Measurements from ENCODE around the gene CSDE1. TPM values are rescaled to one million over a fixed set of nuclear protein-coding genes. Genes with fewer than 3 reads are reported as not detected.

CSDE1 gene
- total RNA-seq, 1 experiment from 2014 or later: 595 TPM

- no peak for TF ChIP-seq E2F1 (CRISPR knock-in tag; IDR thresholded peaks at IDR 0.05)
- TF ChIP-seq SP1 (CRISPR knock-in tag; conservative IDR thresholded peaks at IDR 0.05): peak; percentile 91
- 0 out of 2 replicates have a peak, but pooled peaks have one; percentile 8 for TF ChIP-seq JAZF1 (CRISPR knock-in tag; IDR thresholded peaks at IDR 0.05)
- TF ChIP-seq ERG (CRISPR knock-in tag; IDR thresholded peaks at IDR 0.05): peak; percentile 32; the same call in 1 of the 2 replicates
- TF ChIP-seq SMAD3 (CRISPR knock-in tag; IDR thresholded peaks at IDR 0.05; ENCODE audit: borderline replicate concordance): no peak
- TF ChIP-seq MYBL2 (CRISPR knock-in tag; IDR thresholded peaks at IDR 0.05): 0 out of 2 replicates have a peak, but pooled peaks have one; percentile 47
- TF ChIP-seq CBFB (CRISPR knock-in tag; IDR thresholded peaks at IDR 0.05; ENCODE audit: low read depth): no peak
- peak; percentile 90 for TF ChIP-seq MAX (CRISPR knock-in tag; IDR thresholded peaks at IDR 0.05)
These were observed 41.2 kb downstream of the CSDE1 start, which contains the start of gene NRAS (continued) for GRCh38 chr1:114716304-114717170.

- peaks cover 9% of the 10 kb centered on the region for H3K4me1 Mint-ChIP-seq
- H3K36me3 Mint-ChIP-seq: peaks cover 43% of the 10 kb centered on the region
- H3K27me3 Mint-ChIP-seq (ENCODE audit: low read depth): no peaks in the 10 kb centered on the region
- ChIA-PET POLR2A (interaction anchor here (0.8 to 2.0 kb wide), 3 partner anchors 16 to 46 kb away, joined by 3 to 7 read pairs (median 5); partner anchors contain the start of genes CSDE1 and DENND2C), CTCF (interaction anchor here (0.8 kb wide), 1 partner anchor 397 kb away, joined by 3 read pairs; no protein-coding TSS in a partner anchor)
- no peaks in the 10 kb centered on the region for H3K9me3 Mint-ChIP-seq
- no peak for ATAC-seq
- H3K27ac Mint-ChIP-seq: peak overlapping the region; percentile 99
- H3K4me3 Mint-ChIP-seq: peak overlapping the region; percentile 96
- no peak for DNase-seq (ENCODE audit: low spot score)
- TF ChIP-seq ZMAT4 (CRISPR knock-in tag; IDR thresholded peaks at IDR 0.05) (no peak), AR (CRISPR knock-in tag; IDR thresholded peaks at IDR 0.05) (no peak), ESRRA (CRISPR knock-in tag; IDR thresholded peaks at IDR 0.05; ENCODE audit: borderline replicate concordance) (no peak), MLX (CRISPR knock-in tag; IDR thresholded peaks at IDR 0.05) (no peak), ATF3 (CRISPR knock-in tag; conservative IDR thresholded peaks at IDR 0.05) (no peak), ZBTB21 (CRISPR knock-in tag; IDR thresholded peaks at IDR 0.05; ENCODE audit: borderline replicate concordance) (no peak), PRDM15 (CRISPR knock-in tag; IDR thresholded peaks at IDR 0.05) (no peak), CREB1 (CRISPR knock-in tag; IDR thresholded peaks at IDR 0.05) (no peak), ZNF281 (CRISPR knock-in tag; IDR thresholded peaks at IDR 0.05) (no peak), IRF2 (CRISPR knock-in tag; IDR thresholded peaks at IDR 0.05; ENCODE audit: borderline replicate concordance, low read depth) (no peak), ZNF232 (CRISPR knock-in tag; IDR thresholded peaks at IDR 0.05) (no peak), ATF1 (CRISPR knock-in tag; IDR thresholded peaks at IDR 0.05) (no peak), MYBL2 (CRISPR knock-in tag; IDR thresholded peaks at IDR 0.05) (no peak), EMX1 (CRISPR knock-in tag; IDR thresholded peaks at IDR 0.05) (no peak), JAZF1 (CRISPR knock-in tag; IDR thresholded peaks at IDR 0.05) (no peak)
These were observed 41.9 kb downstream of the CSDE1 start for GRCh38 chr1:114715952-114716303.

Measured in WTC11 (cell line).